Measurements from ENCODE around the gene TRPC4AP.
"Not testable (repeated sequence)": the region's sequence is repeated elsewhere in the genome, so short reads cannot be mapped to it uniquely, and the experiment has no call there.

Gene TRPC4AP

DNA sequence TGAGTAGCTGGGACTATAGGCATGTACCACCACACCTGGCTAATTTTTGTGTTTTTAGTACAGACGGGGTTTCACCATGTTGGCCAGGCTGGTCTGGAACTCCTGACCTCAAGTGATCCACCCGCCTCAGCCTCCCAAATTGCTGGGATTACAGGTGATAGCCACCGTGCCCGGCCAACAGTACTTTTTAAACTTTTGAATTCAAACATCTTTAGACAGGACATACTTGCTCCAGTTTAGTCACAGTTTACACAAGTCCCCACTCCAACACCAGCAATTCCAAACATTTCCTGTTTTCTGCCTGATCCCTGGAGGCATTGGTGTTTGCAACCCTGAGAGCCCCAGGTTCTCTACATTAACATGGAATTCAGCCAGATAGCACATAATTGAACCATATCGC is 40.0 kb downstream of the TRPC4AP start:
- DNase-seq = not testable (repeated sequence)

DNA sequence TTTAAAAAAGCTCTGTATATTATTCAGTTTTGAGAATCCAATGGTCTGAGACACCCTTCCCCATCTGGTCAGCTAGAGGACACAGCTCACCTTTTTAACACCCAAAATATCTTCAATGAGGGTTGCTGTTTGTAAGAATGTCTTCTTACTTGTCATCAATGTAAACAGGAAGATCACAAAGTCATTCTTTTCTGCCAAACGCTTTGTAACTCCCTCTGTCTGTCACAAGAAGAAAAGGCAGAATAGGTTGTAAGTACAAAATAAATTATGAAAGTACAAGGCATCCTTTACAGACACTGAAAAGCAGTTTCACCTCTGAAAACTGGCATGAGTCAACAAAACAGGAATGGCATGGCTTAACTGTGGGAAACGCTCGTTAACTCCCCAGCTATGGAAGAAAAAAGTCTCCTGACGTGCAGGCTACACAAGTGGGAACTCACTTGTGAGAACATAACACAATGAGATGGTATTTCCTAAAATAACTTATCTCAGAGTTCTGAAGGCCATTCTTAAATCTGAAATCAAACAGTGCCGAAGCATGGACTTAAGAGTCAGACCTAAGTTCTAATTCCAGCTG is 42.7 kb downstream of the TRPC4AP start:
- no peak for DNase-seq

DNA sequence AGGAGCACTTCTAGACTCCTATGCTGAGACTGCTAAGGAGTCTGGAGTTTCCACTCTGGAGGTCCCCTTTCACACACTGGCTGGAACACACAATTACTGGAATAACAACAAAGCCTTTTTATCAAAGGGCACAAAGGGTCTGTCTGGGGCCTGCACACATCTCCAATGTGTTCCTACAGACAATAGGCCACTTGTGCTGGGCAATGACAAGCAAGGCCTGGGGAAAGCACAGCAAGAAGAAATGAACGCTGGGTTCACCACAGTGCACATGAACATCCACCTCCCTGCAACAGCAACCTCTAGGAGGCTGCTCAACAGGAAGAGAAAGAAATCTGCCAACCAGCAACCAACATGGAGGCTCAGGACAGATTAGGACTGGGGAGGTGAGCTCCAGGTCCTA is 43.9 kb downstream of the TRPC4AP start:
- no peak for DNase-seq

GRCh38 chr20:35042268-35042667 is 50.3 kb downstream of the TRPC4AP start:
- DNase-seq = no peak

DNA sequence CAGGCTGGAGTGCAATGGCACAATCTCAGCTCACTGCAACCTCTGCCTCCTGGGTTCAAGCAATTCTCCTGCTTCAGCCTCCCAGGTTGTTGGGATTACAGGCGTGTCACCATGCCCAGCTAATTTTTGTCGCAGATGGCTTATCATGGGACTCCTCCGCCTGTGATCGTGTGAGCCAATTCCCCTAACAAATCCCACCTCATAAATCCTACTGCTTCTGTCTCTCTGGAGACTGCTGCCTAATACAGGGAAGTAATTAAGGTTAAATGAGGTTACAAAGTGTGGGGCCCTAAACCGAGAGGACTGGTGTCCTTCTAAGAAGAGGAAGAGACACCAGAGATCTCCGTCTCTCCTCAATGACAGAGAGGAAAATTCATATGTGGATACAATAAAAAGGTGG is 52.0 kb downstream of the TRPC4AP start:
- DNase-seq = no peak

DNA sequence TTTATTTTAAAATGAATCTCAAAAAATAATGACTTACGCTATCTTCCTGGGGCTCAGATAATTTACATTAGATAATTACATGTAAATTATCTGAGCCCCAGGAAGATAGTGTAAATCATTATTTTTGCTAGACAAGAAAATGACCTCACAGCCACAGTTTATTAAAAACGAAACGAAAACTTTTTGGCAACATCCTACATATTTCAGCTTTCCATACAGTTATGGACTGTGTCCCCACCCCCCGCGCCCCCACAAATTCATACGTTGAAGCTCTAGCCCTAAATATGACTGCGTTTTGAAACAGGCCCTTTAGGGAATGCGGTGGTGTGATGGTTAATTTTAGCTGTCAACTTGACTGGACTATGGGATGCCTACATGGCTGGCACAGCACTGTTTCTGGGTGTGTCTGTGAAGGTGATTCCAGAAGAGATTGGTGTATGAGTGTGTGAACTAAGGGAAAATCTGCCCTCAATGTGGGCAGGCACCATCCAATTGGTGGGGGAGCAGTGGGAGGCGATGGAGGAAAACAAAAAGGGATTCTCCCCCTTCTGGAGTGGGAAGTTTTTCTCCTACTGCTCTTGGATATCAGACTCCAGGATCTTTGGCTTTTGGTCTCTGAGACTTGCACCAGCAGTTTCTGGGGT is 52.6 kb downstream of the TRPC4AP start:
- no peak for DNase-seq

DNA sequence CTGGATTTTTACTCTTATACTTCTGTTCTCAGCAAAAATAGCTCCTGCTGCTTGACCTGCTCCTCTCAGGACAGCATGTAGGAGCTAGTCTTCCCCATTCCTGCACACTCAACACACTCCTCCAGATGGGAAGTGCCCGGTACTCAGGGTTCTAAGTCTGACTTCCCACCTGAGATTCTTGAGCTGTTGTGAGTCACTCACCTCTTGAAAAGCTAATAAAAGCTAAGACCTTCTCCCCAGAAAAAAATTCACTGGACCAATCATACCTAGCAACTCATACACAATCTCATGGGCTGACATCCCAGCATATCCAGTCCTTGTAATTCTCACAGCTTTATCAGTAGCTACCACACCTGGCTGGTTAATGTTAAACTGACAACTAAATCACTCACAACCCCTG is 53.5 kb downstream of the TRPC4AP start:
- DNase-seq = no peak

- no peak for DNase-seq
Measured at GRCh38 chr20:35034145-35034544, 58.5 kb downstream of the TRPC4AP start.

DNA sequence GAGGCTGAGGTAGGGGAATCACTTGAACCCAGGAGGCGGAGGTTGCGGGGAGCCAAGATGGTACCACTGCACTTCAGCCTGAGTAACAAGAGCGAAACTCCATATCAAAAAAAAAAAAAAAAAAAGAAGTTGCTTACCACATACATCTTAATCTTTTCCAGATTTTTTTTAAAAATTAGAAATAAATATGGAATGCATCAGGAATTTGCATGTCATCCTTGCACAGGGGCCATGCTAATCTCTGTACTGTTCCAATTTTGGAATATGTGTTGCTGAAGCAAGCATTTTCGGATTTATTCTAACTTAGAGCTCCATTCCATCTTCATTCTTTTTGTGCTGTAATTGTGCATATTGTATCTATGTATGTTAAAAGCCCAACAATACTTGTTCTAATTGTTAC is 62.5 kb downstream of the TRPC4AP start:
- DNase-seq = no peak

DNA sequence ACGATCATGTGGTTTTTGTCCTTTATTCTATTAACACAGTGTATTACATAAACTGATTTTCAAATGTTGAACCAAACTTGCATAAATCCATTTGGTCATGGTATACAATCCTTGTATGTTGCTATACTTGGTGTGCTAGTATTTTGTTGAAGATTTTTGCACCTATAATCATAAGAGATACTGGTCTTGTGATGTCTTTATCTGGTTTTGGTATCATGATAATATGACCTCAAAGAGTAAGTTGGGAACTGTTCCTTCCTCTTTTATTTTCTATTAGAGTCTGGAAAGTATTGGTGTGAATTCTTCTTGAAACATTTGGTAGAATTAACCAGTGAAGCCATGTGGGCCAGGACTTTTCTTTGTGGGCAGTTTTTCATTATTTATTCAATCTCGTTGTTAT is 65.3 kb downstream of the TRPC4AP start:
- DNase-seq = no peak

DNA sequence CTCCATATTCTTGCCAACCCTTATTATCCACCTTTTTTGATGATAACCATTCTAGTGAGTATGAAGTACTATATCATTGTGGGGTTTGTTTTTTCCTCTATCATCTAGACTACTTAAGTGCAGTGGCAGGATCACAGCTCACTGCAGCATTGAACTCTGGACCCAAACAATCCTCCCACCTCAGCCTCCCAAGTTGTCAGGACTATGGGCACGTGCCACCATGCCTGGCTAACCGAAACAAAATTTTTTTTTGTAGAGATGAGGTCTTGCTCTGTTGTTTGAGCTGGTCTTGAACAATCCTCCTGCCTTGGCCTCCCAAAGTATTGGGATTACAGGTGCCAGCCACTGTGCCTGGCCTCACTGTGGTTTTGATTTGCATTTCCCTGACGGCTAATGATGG is 67.5 kb downstream of the TRPC4AP start:
- no peak for DNase-seq

DNA sequence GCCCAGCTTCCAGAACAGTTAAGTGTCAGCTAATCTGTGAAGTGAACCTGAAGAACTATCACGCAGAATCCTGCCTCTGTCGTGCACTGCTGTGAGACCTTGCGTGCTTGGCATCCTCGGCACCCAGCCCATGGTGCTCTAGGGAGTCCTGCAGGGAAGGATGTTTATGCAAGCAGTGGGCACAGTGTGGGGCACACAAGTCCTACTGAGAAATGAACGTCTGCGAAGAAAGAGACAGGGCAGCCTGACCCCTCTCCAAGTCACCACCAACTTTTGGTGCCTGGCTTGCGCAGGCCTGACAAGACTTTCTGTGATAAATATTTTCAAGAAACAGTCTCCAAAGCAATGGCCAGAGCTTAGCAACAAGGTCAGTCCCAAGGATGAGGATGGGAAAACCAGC is 69.0 kb downstream of the TRPC4AP start:
- DNase-seq = no peak

GRCh38 chr20:35021831-35022230 is 70.8 kb downstream of the TRPC4AP start:
- DNase-seq = no peak

DNA sequence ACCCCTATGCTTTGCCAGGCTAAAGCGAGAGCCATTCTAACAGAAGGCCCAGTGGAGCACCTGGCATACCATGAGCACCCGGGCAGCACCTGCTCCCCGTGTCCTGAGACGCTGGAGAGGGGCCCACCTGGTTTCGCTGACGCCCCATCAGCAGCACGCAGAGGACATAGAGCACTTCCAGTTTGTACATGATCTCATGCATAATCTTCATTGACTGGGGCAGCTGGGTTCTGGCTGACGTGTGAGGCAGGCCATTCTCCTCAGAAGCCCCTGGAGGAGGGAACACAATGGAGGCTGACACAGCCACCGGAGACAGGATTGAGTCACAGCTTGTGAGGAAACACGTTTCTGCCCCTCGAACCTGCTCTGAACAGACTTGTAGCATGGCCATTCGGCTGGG is 71.5 kb downstream of the TRPC4AP start:
- DNase-seq = no peak

DNA sequence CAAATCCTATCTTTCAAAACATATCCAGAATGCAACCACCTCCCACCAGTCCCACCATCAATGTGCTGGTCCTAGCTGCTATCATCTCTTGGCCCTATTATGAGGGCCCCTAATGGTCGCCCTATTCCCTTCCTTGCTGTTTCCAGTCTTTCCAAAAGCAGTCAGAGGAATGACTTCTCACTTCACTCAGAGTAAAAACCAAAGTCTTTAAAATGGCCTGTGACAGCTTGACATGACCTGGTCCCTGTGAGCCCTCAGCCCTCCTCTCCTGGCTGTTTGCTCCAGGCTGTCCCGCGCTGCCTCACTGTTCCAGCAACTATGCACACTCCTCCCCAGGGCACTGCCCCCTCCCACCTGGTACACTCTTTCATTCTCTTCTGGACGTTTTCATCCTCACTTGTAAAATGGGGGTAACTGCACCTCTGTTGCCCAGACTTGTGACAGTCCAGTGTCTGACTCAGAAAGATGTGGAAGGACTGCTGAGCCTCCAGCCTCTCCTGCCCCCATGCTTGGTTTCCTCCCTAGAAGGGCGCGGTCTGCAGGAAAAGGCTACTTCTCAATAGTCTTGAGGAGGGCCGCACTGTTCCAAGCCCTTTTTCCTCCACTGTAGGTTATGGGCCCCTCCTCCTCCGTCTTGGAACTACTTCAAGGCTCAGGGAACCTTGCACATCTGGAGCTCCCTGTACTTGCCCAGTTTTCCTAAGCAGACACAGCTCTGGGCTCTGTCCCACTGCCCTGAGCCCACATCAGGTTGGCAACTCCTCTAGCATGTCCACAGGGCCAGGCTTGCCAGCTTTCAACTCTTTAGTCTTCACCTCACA is 72.3 kb downstream of the TRPC4AP start:
- no peak for DNase-seq

- DNase-seq = no peak
Measured at GRCh38 chr20:35018590-35019371, 73.8 kb downstream of the TRPC4AP start.

DNA sequence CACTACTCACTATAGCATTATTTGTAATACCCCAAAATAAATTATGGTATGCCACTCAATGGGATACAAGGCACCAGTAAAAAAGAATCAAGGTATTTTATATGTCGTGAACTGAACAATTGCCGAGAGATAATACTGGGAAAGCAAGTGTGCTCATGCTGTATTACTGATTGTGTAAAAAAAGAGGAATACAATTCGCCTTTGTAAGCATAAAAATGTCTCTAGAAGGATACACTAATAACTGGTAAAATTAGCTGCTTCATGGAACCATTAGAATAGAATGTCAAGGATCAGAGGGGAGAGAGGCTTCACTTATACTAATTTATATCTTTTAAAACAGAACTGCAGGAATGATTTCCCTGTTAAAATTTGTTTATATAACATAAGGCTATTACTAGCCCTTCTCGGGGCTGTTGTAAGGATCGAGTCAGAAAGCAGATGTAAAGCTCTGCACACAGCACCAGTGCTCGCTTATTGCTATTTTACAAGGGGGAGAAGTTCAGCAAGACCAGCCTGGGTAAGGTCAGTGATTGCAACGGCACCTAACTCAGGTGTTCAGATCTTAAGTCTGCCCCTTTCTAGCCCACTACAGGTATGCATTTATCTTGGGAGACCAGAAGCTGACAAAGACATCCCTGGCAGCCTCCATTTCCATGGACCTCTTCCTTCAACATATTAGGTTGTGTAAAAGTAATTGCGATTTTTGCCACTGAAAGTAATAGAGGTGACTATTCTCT is 75.3 kb downstream of the TRPC4AP start:
- DNase-seq = no peak

DNA sequence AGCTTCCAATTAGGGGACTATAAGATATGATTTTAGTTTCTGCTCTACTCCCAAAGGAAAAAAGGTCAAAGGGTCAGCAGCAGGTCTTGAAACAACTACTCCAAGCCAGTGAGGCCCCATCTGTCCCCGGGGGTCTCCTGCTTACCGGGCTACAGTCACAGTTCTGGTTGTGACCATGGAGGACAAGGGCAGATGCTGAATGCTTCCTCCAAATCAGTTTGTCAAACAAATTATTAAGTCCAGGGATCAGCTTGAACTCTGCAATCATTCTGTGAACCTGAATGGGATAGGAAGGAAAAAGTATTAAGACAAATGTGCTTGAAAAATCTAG is 76.8 kb downstream of the TRPC4AP start:
- no peak for DNase-seq

DNA sequence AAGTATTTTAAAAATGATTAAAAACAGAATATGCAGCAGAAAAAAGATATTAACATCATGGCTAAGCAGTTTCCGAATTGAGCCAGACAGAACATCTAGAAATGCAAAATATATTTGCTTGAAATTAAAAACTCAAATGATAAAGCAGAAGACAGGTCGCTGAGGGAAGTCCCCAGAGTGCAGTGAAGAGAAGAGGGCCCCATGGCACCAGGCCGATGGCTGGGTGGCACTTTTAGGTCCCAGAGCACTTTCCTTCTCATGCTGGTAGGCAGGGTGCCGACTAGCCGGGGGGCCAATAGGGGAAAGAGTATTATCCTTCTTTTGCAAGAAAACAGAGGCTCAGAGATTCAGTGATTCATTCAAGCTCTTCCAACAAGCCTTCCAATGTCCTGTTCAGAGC is 78.1 kb downstream of the TRPC4AP start:
- no peak for DNase-seq

- no peak for DNase-seq
Measured at GRCh38 chr20:35013421-35014411, 78.9 kb downstream of the TRPC4AP start.

GRCh38 chr20:35012227-35013069 is 80.2 kb downstream of the TRPC4AP start:
- DNase-seq = no peak

Measured in activated CD4-positive, alpha-beta T cell treated with anti-CD3 and anti-CD28 coated beads for 1 hour (primary cell).